Esophagus muscularis mucosa (tissue), 4 donors: ENCODE results near the gene SIX3.

Source experiments
- CTCF ChIP-seq, 3 experiments: fragments of 200-600 bp in 2 of 3; fragments of 450-650 bp in 1 of 3; sonication (generic) in 2 of 3; IDR thresholded peaks; one replicate each; pipeline ENCODE4 v1.5.1; 2017 to 2019; ENCODE audit warnings: antibody characterized with exemption in 3 of 3, mild to moderate bottlenecking in 2 of 3, moderate library complexity in 1 of 3
- EP300 ChIP-seq: sonication (generic); formaldehyde crosslinking; IDR thresholded peaks from one replicate; pipeline ENCODE4 v1.6.1; 2017; ENCODE audit warnings: antibody characterized with exemption
- POLR2A ChIP-seq: fragments of 450-650 bp; IDR thresholded peaks from one replicate; pipeline ENCODE4 v1.6.1; 2017; ENCODE audit warnings: antibody characterized with exemption, moderate library complexity, mild to moderate bottlenecking, low read depth
- POLR2AphosphoS5 ChIP-seq, 2 donors: sonication (generic); formaldehyde crosslinking; IDR thresholded peaks; one replicate each; pipeline ENCODE4 v1.6.1; 2017; ENCODE audit warnings: antibody characterized with exemption in 2 of 2

DNA sequence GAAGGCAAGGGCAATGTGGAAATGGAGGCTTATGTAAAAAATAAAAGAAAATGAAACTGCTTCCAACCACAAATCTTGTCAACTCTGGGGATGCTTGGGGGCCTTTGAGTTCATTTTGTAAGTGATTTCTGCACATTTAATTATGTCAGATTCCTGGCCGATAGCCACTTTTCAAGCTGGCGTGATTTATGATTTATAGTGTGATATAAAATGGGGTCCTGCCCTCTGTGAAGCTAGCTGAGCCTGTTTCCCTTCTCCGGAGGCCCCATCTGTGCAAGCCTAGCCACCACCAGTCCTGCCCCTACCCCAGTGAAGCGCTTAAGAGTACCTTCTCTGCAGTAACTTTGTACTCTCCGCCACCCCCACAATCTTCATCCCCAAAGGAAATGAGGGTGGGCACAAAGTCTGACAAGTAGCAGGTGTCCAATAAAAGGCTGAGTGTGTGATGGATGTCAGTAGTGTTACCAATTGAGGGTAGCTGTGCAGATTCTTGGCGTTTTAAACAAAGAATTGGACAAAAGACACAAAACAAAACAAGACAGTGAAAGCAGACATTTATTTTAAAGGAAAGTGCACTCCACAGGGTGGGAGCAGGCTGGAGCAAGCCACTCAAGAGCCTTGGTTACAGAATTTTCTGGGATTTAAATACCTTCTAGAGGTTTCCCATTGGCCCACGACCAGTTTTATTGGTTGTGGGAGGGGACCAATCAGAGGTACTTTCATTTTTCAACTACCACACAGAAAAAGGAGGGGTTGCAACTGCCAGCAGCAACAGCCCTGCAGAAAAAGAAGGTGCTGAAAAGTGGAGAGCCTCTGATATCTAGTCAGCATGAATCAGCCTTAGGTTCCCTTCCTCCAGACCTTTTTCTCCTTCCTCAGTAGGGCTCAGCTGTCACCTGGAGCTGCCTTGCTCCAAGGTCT is 39.0 kb upstream of the SIX3 start:
- TF ChIP-seq CTCF (IDR thresholded peaks at IDR 0.05) (no peak), POLR2A (no peak), EP300 (no peak), POLR2AphosphoS5 (IDR thresholded peaks at IDR 0.05) (no peak)
